H9 (cell line): Measurements from ENCODE around the gene MSH6. TPM values are rescaled to one million over a fixed set of nuclear protein-coding genes. Genes with fewer than 3 reads are reported as not detected.

Source experiments
- DNase-seq: peaks from one replicate; pipeline ENCODE4 v3.0.0-alpha.2; 2017
- H2AFZ ChIP-seq: one replicate; pipeline ENCODE4 v1.6.1; 2013; ENCODE audit warnings: mild to moderate bottlenecking, low read length, control low read depth, moderate library complexity
- H2AK5ac ChIP-seq: 2 replicates; pipeline ENCODE4 v1.6.1; 2013; ENCODE audit warnings: low read length, control low read depth, mixed read lengths; ENCODE audit not compliant: insufficient read length
- H2BK120ac ChIP-seq: one replicate; pipeline ENCODE4 v1.6.1; 2013; ENCODE audit warnings: low read depth, mild to moderate bottlenecking, low read length, control low read depth, inconsistent platforms; ENCODE audit not compliant: poor library complexity, severe bottlenecking
- H2BK12ac ChIP-seq: 2 replicates; pipeline ENCODE4 v1.6.1; 2013; ENCODE audit warnings: low read length, control low read depth, mixed read lengths, low read depth; ENCODE audit not compliant: insufficient read length
- H2BK15ac ChIP-seq: 2 replicates; pipeline ENCODE4 v1.6.1; 2013; ENCODE audit warnings: low read depth, low read length, control low read depth
- H2BK20ac ChIP-seq: one replicate; pipeline ENCODE4 v1.6.1; 2013; ENCODE audit warnings: low read depth, mild to moderate bottlenecking, low read length, control low read depth, inconsistent platforms; ENCODE audit not compliant: poor library complexity, severe bottlenecking
- H2BK5ac ChIP-seq: 2 replicates; pipeline ENCODE4 v1.6.1; 2013; ENCODE audit warnings: low read length, control low read depth, mixed read lengths; ENCODE audit not compliant: insufficient read length
- H3K14ac ChIP-seq: 2 replicates; pipeline ENCODE4 v1.6.1; 2013; ENCODE audit warnings: low read length, control low read depth; ENCODE audit not compliant: insufficient read depth
- H3K18ac ChIP-seq: 2 replicates; pipeline ENCODE4 v1.6.1; 2013; ENCODE audit warnings: low read depth, mild to moderate bottlenecking, mixed read lengths, low read length, control low read depth; ENCODE audit not compliant: insufficient read length
- H3K23ac ChIP-seq: 2 replicates; pipeline ENCODE4 v1.6.1; 2013; ENCODE audit warnings: low read length, control low read depth, mixed read lengths, low read depth; ENCODE audit not compliant: insufficient read length
- H3K23me2 ChIP-seq: 2 replicates; pipeline ENCODE4 v1.6.1; 2013; ENCODE audit warnings: low read depth, mild to moderate bottlenecking, mixed read lengths, low read length, control low read depth; ENCODE audit not compliant: insufficient read length, poor library complexity, severe bottlenecking
- H3K27ac ChIP-seq: 2 replicates; pipeline ENCODE4 v1.5.1; 2013; ENCODE audit warnings: low read length, control low read depth, mixed read lengths, low read depth; ENCODE audit not compliant: insufficient read length
- H3K27me3 ChIP-seq: 2 replicates; pipeline ENCODE4 v1.6.1; 2013; ENCODE audit warnings: low read length, control low read depth, inconsistent platforms; ENCODE audit not compliant: insufficient read depth
- H3K4ac ChIP-seq: 2 replicates; pipeline ENCODE4 v1.6.1; 2013; ENCODE audit warnings: low read depth, mild to moderate bottlenecking, control low read depth, inconsistent platforms, low read length, moderate library complexity
- H3K4me1 ChIP-seq: 2 replicates; pipeline ENCODE4 v1.6.1; 2013; ENCODE audit warnings: low read length, control low read depth, inconsistent platforms; ENCODE audit not compliant: insufficient read depth
- H3K4me2 ChIP-seq: 2 replicates; pipeline ENCODE4 v1.6.1; 2013; ENCODE audit warnings: low read length, control low read depth, mixed read lengths; ENCODE audit not compliant: insufficient read length, insufficient read depth
- H3K56ac ChIP-seq: 2 replicates; pipeline ENCODE4 v1.6.1; 2013; ENCODE audit warnings: low read depth, mild to moderate bottlenecking, mixed read lengths, low read length, control low read depth; ENCODE audit not compliant: insufficient read length
- H3K79me1 ChIP-seq: 2 replicates; pipeline ENCODE4 v1.6.1; 2013; ENCODE audit warnings: low read depth, mild to moderate bottlenecking, moderate library complexity, low read length, control low read depth, inconsistent platforms; ENCODE audit not compliant: insufficient read depth, poor library complexity, severe bottlenecking
- H3K79me2 ChIP-seq: 2 replicates; pipeline ENCODE4 v1.6.1; 2013; ENCODE audit warnings: low read length, control low read depth, inconsistent platforms; ENCODE audit not compliant: insufficient read depth
- H3K9ac ChIP-seq: 2 replicates; pipeline ENCODE4 v1.6.1; 2013; ENCODE audit warnings: low read length, control low read depth, mixed read lengths; ENCODE audit not compliant: insufficient read length; ENCODE audit errors: extremely low read depth
- H3K9me3 ChIP-seq: one replicate; pipeline ENCODE4 v1.6.1; 2013; ENCODE audit warnings: low read depth, low read length, inconsistent platforms; ENCODE audit not compliant: control insufficient read depth
- H3T11ph ChIP-seq: one replicate; pipeline ENCODE4 v1.6.1; 2013; ENCODE audit warnings: mild to moderate bottlenecking, low read length, control low read depth, inconsistent platforms
- H4K20me1 ChIP-seq: one replicate; pipeline ENCODE4 v1.6.1; 2013; ENCODE audit not compliant: control insufficient read depth, insufficient read length, insufficient read depth
- H4K5ac ChIP-seq: 2 replicates; pipeline ENCODE4 v1.6.1; 2013; ENCODE audit warnings: low read depth, mild to moderate bottlenecking, mixed read lengths, low read length, control low read depth; ENCODE audit not compliant: insufficient read length
- H4K8ac ChIP-seq: replicated peaks from 2 replicates; pipeline ENCODE4 v1.6.1; 2013; ENCODE audit warnings: low read length, control low read depth, mixed read lengths, low read depth; ENCODE audit not compliant: insufficient read length
- H4K91ac ChIP-seq: 2 replicates; pipeline ENCODE4 v1.6.1; 2013; ENCODE audit warnings: low read depth, mild to moderate bottlenecking, moderate library complexity, mixed read lengths, low read length, control low read depth; ENCODE audit not compliant: insufficient read length
- H3K27ac Mint-ChIP-seq, 3 experiments: 2 replicates in 2 of 3; 3 replicates in 1 of 3; pipeline ENCODE4 v1.8.0; 2020 to 2021; ENCODE audit warnings: mixed read lengths in 3 of 3, mild to moderate bottlenecking in 1 of 3, moderate library complexity in 1 of 3
- H3K27me3 Mint-ChIP-seq: 2 replicates; pipeline ENCODE4 v1.8.0; 2021; ENCODE audit warnings: low read depth, mild to moderate bottlenecking, moderate library complexity, mixed read lengths
- H3K36me3 Mint-ChIP-seq, 3 experiments: 2 replicates in 2 of 3; 3 replicates in 1 of 3; pipeline ENCODE4 v1.8.0; 2020 to 2021; ENCODE audit warnings: low read depth in 3 of 3, mixed read lengths in 3 of 3; ENCODE audit not compliant: insufficient read depth in 1 of 3
- H3K4me1 Mint-ChIP-seq, 2 experiments: 2 replicates each; pipeline ENCODE4 v1.8.0; 2020; ENCODE audit warnings: mixed read lengths in 2 of 2
- H3K4me3 Mint-ChIP-seq, 2 experiments: 2 replicates in 1 of 2; 3 replicates in 1 of 2; pipeline ENCODE4 v1.8.0; 2020 to 2021; ENCODE audit warnings: mild to moderate bottlenecking in 2 of 2, mixed read lengths in 2 of 2, moderate library complexity in 1 of 2
- H3K9me3 Mint-ChIP-seq, 2 experiments: 2 replicates in 1 of 2; 3 replicates in 1 of 2; pipeline ENCODE4 v1.8.0; 2020; ENCODE audit warnings: mild to moderate bottlenecking in 2 of 2, mixed read lengths in 2 of 2, moderate library complexity in 1 of 2
- CTCF ChIP-seq: fragments of 200-600 bp; sonication (generic); conservative IDR thresholded peaks from 3 replicates; pipeline ENCODE4 v1.8.0; 2021; ENCODE audit warnings: antibody characterized with exemption, mild to moderate bottlenecking
- WGBS: extraction: QIAGEN DNeasy Blood & Tissue Kit; methylation state at CpG from one replicate; pipeline ENCODE4 v1.1.7; 2013; ENCODE audit warnings: missing lambda C conversion rate, low lambda C conversion rate, mixed read lengths; ENCODE audit not compliant: insufficient read length; ENCODE audit errors: extremely low coverage; 5-methylcytosine and 5-hydroxymethylcytosine counted together
- total RNA-seq: library from RNA; stranded (reverse); gene quantifications from 2 replicates; pipeline ENCODE4 v1.2.1, GENCODE V29; 2021

MSH6 gene
- total RNA-seq, 1 experiment from 2014 or later = 303 TPM

- H2AFZ ChIP-seq = no peak overlapping the region
- no peak overlapping the region for H2BK120ac ChIP-seq
- no peak overlapping the region for H3K9ac ChIP-seq
- Mint-ChIP-seq H3K36me3 (peaks cover 29 to 85% (median 71%) of the 10 kb centered on the region in 3 experiments), H3K27me3 (no peaks in the 10 kb centered on the region), H3K27ac (no peak overlapping the region), H3K4me3 (no peak overlapping the region), H3K4me1 (no peaks in the 10 kb centered on the region), H3K9me3 (no peaks in the 10 kb centered on the region)
- DNase-seq = no peak
- WGBS = no CpG with 5 or more reads among the region's 10 CpGs
- no peak overlapping the region for H4K5ac ChIP-seq
- no peak overlapping the region for H3K56ac ChIP-seq
- H3K23me2 ChIP-seq = no peaks in the 10 kb centered on the region
- H3K23ac ChIP-seq = no peak overlapping the region
- no peaks in the 10 kb centered on the region for H3K79me2 ChIP-seq
- H3K4ac ChIP-seq = no peak overlapping the region
- no peaks in the 10 kb centered on the region for H4K20me1 ChIP-seq
- no peak for TF ChIP-seq CTCF
- H4K91ac ChIP-seq = no peak overlapping the region
- H2BK20ac ChIP-seq = no peak overlapping the region
- no peaks in the 10 kb centered on the region for H3K79me1 ChIP-seq
- H4K8ac ChIP-seq = no peak overlapping the region
- no peaks in the 10 kb centered on the region for H3K4me1 ChIP-seq
- H3K9me3 ChIP-seq = no peaks in the 10 kb centered on the region
- H2AK5ac ChIP-seq = no peak overlapping the region
- H2BK5ac ChIP-seq = no peak overlapping the region
- H3K14ac ChIP-seq = no peak overlapping the region
- H3K18ac ChIP-seq = no peak overlapping the region
- no peak overlapping the region for H3K4me2 ChIP-seq
- H3T11ph ChIP-seq = no peak overlapping the region
- no peak overlapping the region for H2BK12ac ChIP-seq
- H3K27me3 ChIP-seq = no peaks in the 10 kb centered on the region
- H2BK15ac ChIP-seq = no peak overlapping the region
- H3K27ac ChIP-seq = no peak overlapping the region
These were observed 32.8 kb downstream of the MSH6 start for GRCh38 chr2:47815764-47816163.
